Forelimb muscle (tissue), 1 donor: ENCODE measurements around the gene TTC8. TPM values are rescaled to one million over a fixed set of nuclear protein-coding genes. Genes with fewer than 3 reads are reported as not detected.
"Not testable (repeated sequence)": the region's sequence is repeated elsewhere in the genome, so short reads cannot be mapped to it uniquely, and the experiment has no call there.

Source experiments
- DNase-seq: peaks from one replicate; pipeline ENCODE4 v3.0.0-alpha.2; 2013; ENCODE audit warnings: low read depth
- polyA plus RNA-seq: library from polyadenylated mRNA; unstranded; fragments of 120-200 nt; gene quantifications from one replicate; pipeline ENCODE4 v1.2.1, GENCODE V29; 2013; ENCODE audit not compliant: insufficient read length

Gene TTC8
- polyA plus RNA-seq, result 18.0 TPM

DNA sequence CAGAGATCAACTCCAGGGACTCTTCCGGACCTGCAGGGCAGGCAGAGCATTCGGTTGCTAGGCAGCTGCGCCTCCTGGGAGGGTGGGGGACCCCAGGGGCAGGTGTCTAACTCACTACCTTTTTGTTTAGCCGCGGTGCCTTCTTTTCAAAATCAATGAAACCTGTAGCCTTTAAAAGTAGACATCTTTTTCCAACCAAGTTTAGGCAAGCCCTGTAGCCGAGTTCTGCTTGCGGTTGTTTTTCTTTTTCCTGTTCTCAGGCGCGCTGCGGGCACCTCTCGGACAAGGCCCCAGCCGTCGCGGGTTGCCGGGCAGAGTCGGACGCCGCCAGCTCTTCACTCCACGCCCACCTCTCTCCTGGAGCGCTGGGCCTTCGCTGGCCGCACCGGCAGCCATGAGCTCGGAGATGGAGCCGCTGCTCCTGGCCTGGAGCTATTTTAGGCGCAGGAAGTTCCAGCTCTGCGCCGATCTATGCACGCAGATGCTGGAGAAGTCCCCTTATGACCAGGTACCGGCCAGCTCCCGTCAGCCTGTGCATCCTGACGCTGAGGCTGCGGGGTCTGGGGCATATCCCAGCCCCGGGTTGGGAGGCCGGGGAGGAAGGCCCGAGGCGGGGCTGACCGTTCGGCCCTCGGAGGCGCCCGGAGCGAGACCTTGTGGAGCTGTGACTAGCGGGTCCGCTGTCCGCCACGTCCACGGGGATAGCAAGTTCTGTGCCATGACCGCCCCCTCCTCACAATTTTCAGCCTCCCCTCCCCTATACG is at the start of gene TTC8:
Gene TTC8 (plus strand): TSS at position 338 of the 764 bp plus-strand sequence. CDS start 57 bp downstream, at position 395.
- DNase-seq, result peak; percentile 58

GRCh38 chr14:88775532-88775931 is 48.9 kb upstream of the TTC8 start:
- DNase-seq, result no peak

DNA sequence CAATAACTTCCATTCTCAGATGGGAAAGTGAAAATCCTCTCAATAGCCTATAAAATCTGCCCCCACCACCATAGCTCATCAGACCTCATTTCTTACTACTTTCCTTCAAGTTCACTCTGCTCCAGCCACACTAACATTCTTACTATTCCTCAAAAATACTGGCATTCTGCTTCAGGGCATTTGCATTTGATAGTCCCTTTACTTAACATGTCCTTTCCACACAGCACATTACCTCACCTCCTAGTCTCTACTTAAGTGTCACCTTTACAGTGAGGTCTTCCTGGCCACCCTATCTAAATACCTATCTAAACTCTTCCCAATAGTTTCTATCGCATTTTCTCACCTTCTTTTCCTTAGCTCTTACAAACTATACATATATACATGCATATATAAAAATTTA is 38.5 kb upstream of the TTC8 start:
- DNase-seq, result no peak

GRCh38 chr14:88786715-88787114 is 37.7 kb upstream of the TTC8 start:
- DNase-seq, result no peak

- DNase-seq, result not testable (repeated sequence)
Measured at GRCh38 chr14:88789573-88789972, 34.9 kb upstream of the TTC8 start.

- DNase-seq, result no peak
Measured at GRCh38 chr14:88790501-88791251, 33.8 kb upstream of the TTC8 start.

GRCh38 chr14:88791252-88791621 is 33.2 kb upstream of the TTC8 start:
- DNase-seq, result no peak

- no peak for DNase-seq
Measured at GRCh38 chr14:88791629-88792472, 32.6 kb upstream of the TTC8 start.

- DNase-seq, result peak; percentile 19
Measured at GRCh38 chr14:88792473-88793258, 31.8 kb upstream of the TTC8 start, which contains the start of gene EML5. Gene EML5 (minus strand): TSS chr14:88792953. CDS start chr14:88792503, 450 bp downstream.

DNA sequence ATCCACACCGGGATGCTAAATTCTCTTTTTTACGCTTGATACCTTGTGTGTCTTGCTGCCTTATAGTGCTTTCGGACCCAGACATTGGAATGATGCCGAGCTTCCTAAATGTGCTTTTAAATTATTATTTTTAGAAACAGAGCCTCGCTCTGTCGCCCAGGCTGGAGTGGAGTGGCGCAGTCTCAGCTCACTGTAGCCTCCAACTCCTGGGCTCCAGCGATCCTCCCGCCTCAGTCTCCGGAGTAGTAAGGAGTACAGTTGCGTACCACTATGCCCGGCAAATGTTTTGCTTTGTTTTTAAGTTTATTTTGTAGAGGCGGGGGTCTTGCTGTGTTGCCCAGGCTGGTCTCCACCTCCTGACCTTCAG is 31.2 kb upstream of the TTC8 start:
- DNase-seq, result no peak

DNA sequence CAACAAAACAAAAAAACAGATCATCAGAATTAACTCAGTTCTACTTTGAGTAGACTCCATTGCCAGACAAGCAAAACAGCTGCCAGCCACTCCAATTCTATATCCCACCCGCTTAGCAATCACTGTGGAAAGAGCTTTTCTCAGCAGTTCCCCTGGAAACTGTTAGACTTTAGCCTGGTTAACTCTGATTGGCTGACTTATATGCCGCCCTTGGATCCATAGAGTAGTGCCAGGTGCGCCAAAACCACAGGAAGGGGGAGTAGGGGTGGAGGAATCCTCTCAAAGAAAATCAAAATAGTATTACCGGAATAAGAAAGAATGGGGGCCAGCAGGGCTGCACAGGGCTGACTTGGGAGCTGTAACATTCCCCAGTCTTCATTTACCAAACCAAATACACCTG is 26.3 kb upstream of the TTC8 start:
- no peak for DNase-seq

GRCh38 chr14:88799522-88799921 is 24.9 kb upstream of the TTC8 start:
- no peak for DNase-seq

DNA sequence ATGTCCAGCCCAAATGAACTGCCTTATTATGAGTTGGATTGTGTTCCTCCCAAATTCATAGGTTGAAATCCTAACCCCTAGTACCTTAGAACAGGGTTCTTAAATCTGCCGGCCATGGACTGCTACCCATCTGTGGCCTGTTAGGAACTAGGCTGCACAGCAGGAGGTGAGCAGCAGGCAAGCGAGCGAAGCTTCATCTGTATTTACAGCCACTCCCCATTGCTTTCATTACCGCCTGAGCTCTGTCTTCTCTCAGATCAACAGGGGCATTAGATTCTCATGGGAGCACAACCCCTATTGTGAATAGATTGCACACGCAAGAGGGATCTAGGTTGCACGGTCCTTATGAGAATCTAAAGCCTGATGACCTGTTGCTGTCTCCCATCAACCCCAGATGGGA is 21.9 kb upstream of the TTC8 start:
- no peak for DNase-seq

GRCh38 chr14:88804035-88804434 is 20.4 kb upstream of the TTC8 start:
- no peak for DNase-seq

DNA sequence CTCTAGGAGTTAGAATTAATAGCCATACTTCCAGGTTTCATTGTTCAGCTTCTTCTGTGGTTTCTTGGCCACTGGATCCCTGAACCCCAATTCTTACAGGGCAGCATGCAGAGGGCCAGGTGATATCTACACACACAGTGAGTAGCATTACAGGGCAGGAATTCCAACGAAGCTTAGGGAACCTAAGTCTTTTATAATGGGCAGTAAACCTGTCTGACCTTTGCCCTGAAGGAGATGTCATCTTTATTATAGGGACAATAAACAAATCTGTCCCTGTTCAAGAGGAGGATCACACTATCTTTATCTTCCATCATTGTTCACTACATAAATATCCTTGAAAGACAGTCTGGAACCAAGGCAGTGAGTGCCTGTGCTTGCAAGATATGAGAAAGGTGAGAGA is 20.0 kb upstream of the TTC8 start:
- DNase-seq, result no peak

- no peak for DNase-seq
Measured at GRCh38 chr14:88808359-88808758, 16.1 kb upstream of the TTC8 start.

DNA sequence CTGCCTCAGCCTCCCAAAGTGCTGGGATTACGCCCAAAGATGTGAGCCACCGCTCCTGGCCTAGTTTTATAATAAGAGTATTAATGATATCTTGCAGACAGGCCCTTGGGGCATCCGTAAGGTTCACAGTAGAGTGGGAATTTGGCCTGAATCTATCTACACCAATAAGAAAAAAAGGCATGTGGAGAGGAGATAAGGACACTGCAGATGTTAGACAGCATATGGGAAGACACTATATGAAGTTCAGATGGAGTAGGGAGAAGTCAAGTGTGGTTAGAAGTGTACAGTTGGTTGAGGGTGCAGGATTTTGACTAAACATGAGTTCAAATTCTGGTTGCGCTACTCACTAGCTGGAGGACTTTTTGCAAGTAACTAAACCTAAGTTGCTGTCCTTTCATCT is 8.5 kb upstream of the TTC8 start:
- no peak for DNase-seq

GRCh38 chr14:88818018-88818417 is 6.4 kb upstream of the TTC8 start:
- DNase-seq, result no peak

- DNase-seq, result not testable (repeated sequence)
Measured at GRCh38 chr14:88819674-88820073, 4.8 kb upstream of the TTC8 start.

GRCh38 chr14:88821378-88821777 is 3.1 kb upstream of the TTC8 start:
- no peak for DNase-seq

- DNase-seq, result no peak
Measured at GRCh38 chr14:88821888-88822287, 2.6 kb upstream of the TTC8 start.

GRCh38 chr14:88823968-88824313 is 510 bp upstream of the TTC8 start:
- DNase-seq, result no peak
